ENCODE results near the gene ZAR1.

GRCh38 chr4:48470137-48470536 is 19.9 kb upstream of the ZAR1 start:
- no peak for TF ChIP-seq SUZ12 (IDR thresholded peaks at IDR 0.05; ENCODE audit: extremely low read depth, insufficient read depth, insufficient read length)
- TF ChIP-seq ZNF274 (IDR thresholded peaks at IDR 0.05; ENCODE audit: low read depth, low read length): no peak
- TF ChIP-seq YY1 (IDR thresholded peaks at IDR 0.05; ENCODE audit: insufficient read depth, insufficient read length): no peak
